ENCODE measurements around the gene SH2D2A. TPM values are rescaled to one million over a fixed set of nuclear protein-coding genes. Genes with fewer than 3 reads are reported as not detected.

Gene SH2D2A
- total and polyA plus RNA-seq, 2 of the 4 experiments (the other 2 are of a cell fraction) = not detected

DNA sequence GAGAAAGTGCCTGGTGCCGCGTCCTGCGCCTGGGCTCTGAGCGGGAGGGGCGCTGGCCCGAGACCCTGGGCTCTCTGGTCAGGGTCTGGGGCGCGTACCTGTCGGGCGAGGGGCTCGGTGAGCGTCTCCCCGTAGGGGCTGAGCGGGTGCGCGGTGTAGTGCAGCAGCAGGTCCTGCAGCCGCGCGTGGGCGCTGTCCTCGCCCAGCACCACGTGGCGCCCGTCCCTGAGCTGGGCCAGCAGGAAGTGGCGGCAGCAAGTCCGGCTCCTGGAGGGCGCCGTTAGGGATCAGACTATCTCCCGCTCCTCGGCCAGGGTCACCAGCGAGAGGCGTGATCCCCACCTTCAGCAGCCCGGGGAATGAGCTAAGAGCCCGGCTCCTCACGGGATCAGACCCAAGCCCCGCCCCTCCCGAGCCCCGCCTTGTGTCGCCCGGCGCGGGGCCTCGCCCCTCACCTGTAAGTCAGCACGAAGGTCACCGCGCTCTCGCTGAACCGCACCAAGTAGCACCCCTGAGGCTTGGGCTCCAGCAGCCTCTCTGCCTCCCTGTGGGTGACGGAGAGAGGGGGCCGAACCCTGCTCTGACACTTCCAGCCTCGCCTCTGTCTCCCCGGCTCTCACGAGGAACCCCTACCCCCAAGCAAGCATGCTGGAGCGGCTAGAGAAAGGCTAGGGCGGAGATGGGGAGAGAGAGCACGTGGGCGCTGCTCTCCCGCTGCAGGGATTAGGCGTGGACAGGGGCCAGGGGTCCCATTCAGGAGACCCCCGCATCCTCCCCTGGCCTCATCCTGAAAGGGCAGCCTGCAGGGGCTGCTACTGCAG lies 2.7 kb downstream of the SH2D2A start (continued):
- TF ChIP-seq MXI1 (IDR thresholded peaks at IDR 0.05; ENCODE audit: borderline replicate concordance, low read depth, low read length) (0 out of 2 replicates have a peak, but pooled peaks have one; percentile 35), MAFK (IDR thresholded peaks at IDR 0.05; ENCODE audit: low read depth, low read length) (no peak)

DNA sequence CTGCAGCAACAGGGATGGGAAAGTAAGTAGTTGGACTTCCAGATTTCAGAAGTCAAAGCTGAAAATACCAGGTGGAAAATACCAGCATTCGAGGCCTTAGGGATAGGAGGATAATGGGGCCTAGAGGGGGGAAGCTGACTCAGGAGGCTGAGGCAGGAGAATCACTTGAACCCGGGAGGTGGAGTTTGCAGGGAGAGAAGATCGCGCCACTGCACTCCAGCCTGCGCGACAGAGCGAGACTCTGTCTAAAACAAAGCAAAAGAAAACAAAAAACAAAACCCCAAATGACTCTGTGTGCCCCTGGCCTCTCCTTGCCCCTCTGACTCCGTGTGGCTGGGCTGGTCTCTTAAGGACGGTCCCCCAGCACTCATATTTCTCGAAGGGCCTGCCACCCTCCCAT lies 3.4 kb downstream of the SH2D2A start:
- ChIA-PET POLR2A (ENCODE audit: unreplicated experiment) (no interaction called here), CTCF (interaction anchor here (1.2 kb wide), 1 partner anchor 9 kb away, joined by 6 read pairs; no protein-coding TSS in a partner anchor)
- no peak overlapping the region for H3K9ac ChIP-seq (ENCODE audit: low read depth, low read length)
- no peak overlapping the region for H3K56ac ChIP-seq (ENCODE audit: extremely low read depth, insufficient read depth, low read length)
- no peak for ATAC-seq (ENCODE audit: low read depth)
- H3K23ac ChIP-seq (ENCODE audit: low read depth, low read length) = 0 out of 2 replicates have a peak overlapping the region, but pooled peaks have one; percentile 4
- H3K4me2 ChIP-seq (ENCODE audit: low read depth, low read length) = no peak overlapping the region; the same call in 1 of the 2 replicates
- peak overlapping the region; percentile 75 for H2AK9ac ChIP-seq (replicated peaks; ENCODE audit: low read depth, low read length, poor library complexity)
- no peak overlapping the region for H4K8ac ChIP-seq (ENCODE audit: low read depth in 2 of 2, low read length in 2 of 2)
- H4K20me1 ChIP-seq (ENCODE audit: insufficient read depth, low read length) = no peaks in the 10 kb centered on the region; the same call in 1 of the 2 replicates
- no peak overlapping the region for H2BK120ac ChIP-seq (ENCODE audit: low read depth, low read length)
- dilution Hi-C loops (cut with HindIII; ENCODE audit: low sequenced_read_pairs, unreplicated experiment) (no loop called here), intact Hi-C loops (cut with micrococcal nuclease) (no loop called here), in situ Hi-C loops (cut with MboI; ENCODE audit: low sequenced_read_pairs) (no loop called here)
- peaks cover 14% of the 10 kb centered on the region for H3K4me1 ChIP-seq (ENCODE audit: control insufficient read depth, insufficient read depth, low read length)
- no peaks in the 10 kb centered on the region; the same call in 1 of the 2 replicates for H3K9me1 ChIP-seq (ENCODE audit: insufficient read depth, low read length)
- H3K79me1 ChIP-seq (ENCODE audit: low read depth in 1 of 2, low read length in 2 of 2) = no peaks in the 10 kb centered on the region
- no peak overlapping the region for H4K5ac ChIP-seq (ENCODE audit: low read depth, low read length)
- no peak overlapping the region for H2BK15ac ChIP-seq (ENCODE audit: low read depth, low read length)
- no peak overlapping the region for H4K91ac ChIP-seq (ENCODE audit: insufficient read depth, low read depth, low read length)
- H3K4me3 ChIP-seq (ENCODE audit: insufficient read depth, low read depth, low read length) = no peak overlapping the region
- no peak overlapping the region for H2BK5ac ChIP-seq (ENCODE audit: low read depth, low read length, poor library complexity, severe bottlenecking)
- no peaks in the 10 kb centered on the region for H3K36me3 ChIP-seq (ENCODE audit: control insufficient read depth, insufficient read depth, low read length)
- H2BK20ac ChIP-seq (ENCODE audit: low read depth, low read length) = no peak overlapping the region
- H2AFZ ChIP-seq (replicated peaks; ENCODE audit: low read length, poor library complexity) = peak overlapping the region; percentile 92
- H3K4ac ChIP-seq (ENCODE audit: low read depth, low read length) = no peak overlapping the region
- DNase-seq = no peak
- peaks cover 43% of the 10 kb centered on the region for H3K27me3 ChIP-seq (ENCODE audit: control insufficient read depth, insufficient read depth, low read length)
- H3K18ac ChIP-seq (ENCODE audit: low read depth, low read length) = no peak overlapping the region
- peak overlapping the region; percentile 34; the same call in 1 of the 2 replicates for H2AK5ac ChIP-seq (ENCODE audit: low read depth, low read length)
- no peak overlapping the region for H3K27ac ChIP-seq (ENCODE audit: insufficient read depth, low read length)
- BruUV-seq (replicated peaks) = no TSS peak
- WGBS, 2 experiments (ENCODE audit: extremely low coverage in 2 of 2, insufficient read length in 1 of 2) = 60% methylated on average over 1 of the region's 10 CpGs; no CpG with 5 or more reads in 1 of the 2 experiments
- H3K9me3 ChIP-seq (ENCODE audit: control insufficient read depth, insufficient read depth, low read length) = no peaks in the 10 kb centered on the region
- no peak overlapping the region for H3K14ac ChIP-seq (replicated peaks; ENCODE audit: low read depth, low read length)
- no peak for TF ChIP-seq RFX5 (IDR thresholded peaks at IDR 0.05; ENCODE audit: low read depth, low read length)
- TF ChIP-seq, protein P1, sequence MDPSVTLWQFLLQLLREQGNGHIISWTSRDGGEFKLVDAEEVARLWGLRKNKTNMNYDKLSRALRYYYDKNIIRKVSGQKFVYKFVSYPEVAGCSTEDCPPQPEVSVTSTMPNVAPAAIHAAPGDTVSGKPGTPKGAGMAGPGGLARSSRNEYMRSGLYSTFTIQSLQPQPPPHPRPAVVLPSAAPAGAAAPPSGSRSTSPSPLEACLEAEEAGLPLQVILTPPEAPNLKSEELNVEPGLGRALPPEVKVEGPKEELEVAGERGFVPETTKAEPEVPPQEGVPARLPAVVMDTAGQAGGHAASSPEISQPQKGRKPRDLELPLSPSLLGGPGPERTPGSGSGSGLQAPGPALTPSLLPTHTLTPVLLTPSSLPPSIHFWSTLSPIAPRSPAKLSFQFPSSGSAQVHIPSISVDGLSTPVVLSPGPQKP (IDR thresholded peaks at IDR 0.05; ENCODE audit: borderline replicate concordance, low read depth, low read length) = no peak
- TF ChIP-seq CHD1 (IDR thresholded peaks at IDR 0.05; ENCODE audit: low read depth, low read length) = no peak
- TF ChIP-seq RCOR1 (IDR thresholded peaks at IDR 0.05; ENCODE audit: insufficient replicate concordance, low read length) = no peak
- TF ChIP-seq, protein P2, sequence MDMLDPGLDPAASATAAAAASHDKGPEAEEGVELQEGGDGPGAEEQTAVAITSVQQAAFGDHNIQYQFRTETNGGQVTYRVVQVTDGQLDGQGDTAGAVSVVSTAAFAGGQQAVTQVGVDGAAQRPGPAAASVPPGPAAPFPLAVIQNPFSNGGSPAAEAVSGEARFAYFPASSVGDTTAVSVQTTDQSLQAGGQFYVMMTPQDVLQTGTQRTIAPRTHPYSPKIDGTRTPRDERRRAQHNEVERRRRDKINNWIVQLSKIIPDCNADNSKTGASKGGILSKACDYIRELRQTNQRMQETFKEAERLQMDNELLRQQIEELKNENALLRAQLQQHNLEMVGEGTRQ (IDR thresholded peaks at IDR 0.05; ENCODE audit: low read depth, low read length) = no peak
- no peak for TF ChIP-seq RAD21 (IDR thresholded peaks at IDR 0.05; ENCODE audit: low read length)
- TF ChIP-seq CEBPB (IDR thresholded peaks at IDR 0.05; ENCODE audit: low read depth, low read length) = no peak
- no peak for TF ChIP-seq MAFK (IDR thresholded peaks at IDR 0.05; ENCODE audit: low read depth, low read length)
- TF ChIP-seq MAZ (IDR thresholded peaks at IDR 0.05; ENCODE audit: borderline replicate concordance, low read depth, low read length) = no peak
- TF ChIP-seq NFE2L2 (IDR thresholded peaks at IDR 0.05; ENCODE audit: low read depth, low read length) = no peak
- TF ChIP-seq MXI1 (IDR thresholded peaks at IDR 0.05; ENCODE audit: borderline replicate concordance, low read depth, low read length) = no peak
- TF ChIP-seq FOS (IDR thresholded peaks at IDR 0.05; ENCODE audit: low read depth, low read length) = no peak
